CD4-positive, alpha-beta memory T cell (primary cell): ENCODE measurements around the gene KRR1. TPM values are rescaled to one million over a fixed set of nuclear protein-coding genes. Genes with fewer than 3 reads are reported as not detected.

Experiments
- CTCF ChIA-PET: fragments of 350-600 bp; sonication (Branson Sonifier 250); formaldehyde crosslinking; loops from one replicate; lab custom pipeline; 2021; ENCODE audit warnings: inconsistent platforms; ENCODE audit not compliant: partially characterized antibody; lab: Charles Lee
- POLR2A ChIA-PET: fragments of 350-600 bp; sonication (Branson Sonifier 250); formaldehyde crosslinking; loops from one replicate; lab custom pipeline; 2021; ENCODE audit not compliant: partially characterized antibody; lab: Charles Lee
- DNase-seq, 5 donors: peaks; one replicate each; pipeline versions ENCODE4 v3.0.0 to v3.0.0-alpha.2; 2020 to 2022; ENCODE audit warnings: mixed read lengths in 1 of 5
- H3K27ac ChIP-seq: one replicate; pipeline ENCODE4 v1.7.0; 2013; ENCODE audit warnings: low read depth, low read length
- H3K27me3 ChIP-seq: 2 replicates; pipeline ENCODE4 v1.7.0; 2013; ENCODE audit warnings: mild to moderate bottlenecking, low read length, moderate library complexity; ENCODE audit not compliant: insufficient read depth
- H3K36me3 ChIP-seq: 2 replicates; pipeline ENCODE4 v1.7.0; 2013; ENCODE audit warnings: mild to moderate bottlenecking, low read length, moderate library complexity; ENCODE audit not compliant: insufficient read depth
- H3K4me1 ChIP-seq: 2 replicates; pipeline ENCODE4 v1.7.0; 2013; ENCODE audit warnings: mild to moderate bottlenecking, low read length, moderate library complexity; ENCODE audit not compliant: insufficient read depth
- H3K4me3 ChIP-seq, 2 donors: one replicate each; pipeline ENCODE4 v1.7.0; 2013; ENCODE audit warnings: low read length in 2 of 2, mild to moderate bottlenecking in 1 of 2
- H3K9me3 ChIP-seq, 2 donors: one replicate each; pipeline ENCODE4 v1.7.0; 2013; ENCODE audit warnings: low read length in 2 of 2, control low read depth in 1 of 2; ENCODE audit not compliant: control insufficient read depth in 1 of 2
- H3K27ac Mint-ChIP-seq, 7 donors: one replicate each; pipeline ENCODE4 v1.8.0; 2020 to 2021; ENCODE audit warnings: mixed read lengths in 7 of 7, mild to moderate bottlenecking in 6 of 7, inconsistent platforms in 3 of 7, moderate library complexity in 3 of 7
- H3K27me3 Mint-ChIP-seq, 2 donors: one replicate each; pipeline ENCODE4 v1.8.0; 2020 to 2021; ENCODE audit warnings: mixed read lengths in 2 of 2
- H3K36me3 Mint-ChIP-seq, 2 donors: one replicate each; pipeline ENCODE4 v1.8.0; 2020 to 2021; ENCODE audit warnings: mixed read lengths in 2 of 2, inconsistent platforms in 1 of 2, mild to moderate bottlenecking in 1 of 2
- H3K4me1 Mint-ChIP-seq, 4 donors: one replicate each; pipeline ENCODE4 v1.8.0; 2020 to 2021; ENCODE audit warnings: mixed read lengths in 4 of 4, mild to moderate bottlenecking in 1 of 4
- H3K4me3 Mint-ChIP-seq, 8 donors: one replicate each; pipeline ENCODE4 v1.8.0; 2020 to 2021; ENCODE audit warnings: mixed read lengths in 8 of 8, mild to moderate bottlenecking in 7 of 8, moderate library complexity in 6 of 8, inconsistent platforms in 3 of 8
- H3K9me3 Mint-ChIP-seq, 8 donors: one replicate each; pipeline ENCODE4 v1.8.0; 2020 to 2021; ENCODE audit warnings: mixed read lengths in 8 of 8, mild to moderate bottlenecking in 5 of 8, inconsistent platforms in 3 of 8, moderate library complexity in 1 of 8
- intact Hi-C: fragments of 100-400 bp; cut with micrococcal nuclease; formaldehyde crosslinking; loops from one replicate; pipeline ENCODE4 v1.15.1; 2023
- polyA plus RNA-seq, 2 donors: library from polyadenylated mRNA; unstranded; fragments of 300-500 nt; fragmentation: Illumina TruSeq; gene quantifications; one replicate each; pipeline ENCODE4 v1.2.3, GENCODE V29; 2021
- total RNA-seq, 2 experiments: library from RNA; stranded (reverse); gene quantifications; one replicate each; pipeline ENCODE4 v1.2.3, GENCODE V29; 2021

The KRR1 gene
- total and polyA plus RNA-seq, 4 experiments from 2014 or later, result 51.2 to 66.1 (median 62.9) TPM

DNA sequence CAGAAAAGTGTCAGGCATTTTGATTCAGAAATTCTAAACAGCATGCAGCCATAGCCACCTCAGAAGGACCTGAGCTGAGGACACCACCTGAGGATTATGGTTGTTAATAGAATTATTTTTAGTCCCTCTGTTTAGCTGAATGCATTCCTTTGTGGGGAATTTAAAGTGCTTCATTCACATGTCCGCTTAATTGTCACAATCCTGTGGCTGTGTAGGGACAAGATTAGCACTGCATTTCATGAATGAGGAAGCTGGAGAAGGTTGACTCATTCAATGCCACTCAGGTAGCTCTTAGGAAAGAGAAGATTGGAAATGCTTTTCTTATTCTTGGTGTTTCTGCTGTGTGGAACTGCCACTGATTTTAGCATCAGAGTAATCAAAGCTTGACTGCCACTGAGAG lies 42.0 kb upstream of the KRR1 start:
- Histone ChIP-seq H3K4me3 (no peak overlapping the region), H3K9me3 (no peaks in the 10 kb centered on the region), H3K27me3 (no peaks in the 10 kb centered on the region), H3K27ac (no peak overlapping the region), H3K36me3 (no peaks in the 10 kb centered on the region), H3K4me1 (no peaks in the 10 kb centered on the region)
- Mint-ChIP-seq H3K9me3 (no peaks in the 10 kb centered on the region), H3K4me1 (no peaks in the 10 kb centered on the region), H3K27me3 (peaks cover 7 to 8% of the 10 kb centered on the region in 2 donors), H3K36me3 (no peaks in the 10 kb centered on the region), H3K27ac (no peak overlapping the region), H3K4me3 (no peak overlapping the region)
- CTCF ChIA-PET, result interaction anchor here (0.7 to 1.3 kb wide), 3 partner anchors 8 to 31 kb away, joined by 3 read pairs; no protein-coding TSS in a partner anchor
- intact Hi-C loops, result no loop called here
- POLR2A ChIA-PET, result no interaction called here
- no peak for DNase-seq

DNA sequence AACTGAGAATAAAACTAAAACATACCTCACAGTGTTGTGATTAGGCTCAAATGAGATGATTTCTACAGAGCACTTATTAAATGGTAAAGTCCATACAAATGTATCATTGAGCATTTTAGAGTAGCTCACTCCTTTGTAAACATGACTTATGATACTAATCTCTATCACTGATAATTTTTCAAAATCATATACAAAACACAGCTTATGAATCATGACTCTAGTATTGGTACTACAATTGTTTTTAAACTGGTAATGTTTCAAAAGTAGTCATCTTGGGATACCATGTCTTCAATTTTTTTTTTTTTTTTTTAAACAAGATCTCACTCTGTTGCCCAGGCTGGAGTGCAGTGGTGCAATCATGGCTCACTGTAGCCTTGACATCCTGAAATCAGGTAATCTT lies 40.1 kb upstream of the KRR1 start:
- H3K36me3 ChIP-seq, result no peaks in the 10 kb centered on the region
- H3K9me3 ChIP-seq, result no peaks in the 10 kb centered on the region
- no peaks in the 10 kb centered on the region for H3K9me3 Mint-ChIP-seq
- H3K4me3 ChIP-seq, result no peak overlapping the region
- ChIA-PET CTCF (no interaction called here), POLR2A (no interaction called here)
- H3K27ac Mint-ChIP-seq, result no peak overlapping the region
- no peaks in the 10 kb centered on the region for H3K4me1 ChIP-seq
- no peaks in the 10 kb centered on the region for H3K4me1 Mint-ChIP-seq
- H3K36me3 Mint-ChIP-seq, result no peaks in the 10 kb centered on the region
- peaks cover 4 to 11% of the 10 kb centered on the region in 2 donors for H3K27me3 Mint-ChIP-seq
- H3K27me3 ChIP-seq, result peaks cover 4% of the 10 kb centered on the region
- H3K27ac ChIP-seq, result no peak overlapping the region
- no peak for DNase-seq
- intact Hi-C loops, result no loop called here
- no peak overlapping the region for H3K4me3 Mint-ChIP-seq

DNA sequence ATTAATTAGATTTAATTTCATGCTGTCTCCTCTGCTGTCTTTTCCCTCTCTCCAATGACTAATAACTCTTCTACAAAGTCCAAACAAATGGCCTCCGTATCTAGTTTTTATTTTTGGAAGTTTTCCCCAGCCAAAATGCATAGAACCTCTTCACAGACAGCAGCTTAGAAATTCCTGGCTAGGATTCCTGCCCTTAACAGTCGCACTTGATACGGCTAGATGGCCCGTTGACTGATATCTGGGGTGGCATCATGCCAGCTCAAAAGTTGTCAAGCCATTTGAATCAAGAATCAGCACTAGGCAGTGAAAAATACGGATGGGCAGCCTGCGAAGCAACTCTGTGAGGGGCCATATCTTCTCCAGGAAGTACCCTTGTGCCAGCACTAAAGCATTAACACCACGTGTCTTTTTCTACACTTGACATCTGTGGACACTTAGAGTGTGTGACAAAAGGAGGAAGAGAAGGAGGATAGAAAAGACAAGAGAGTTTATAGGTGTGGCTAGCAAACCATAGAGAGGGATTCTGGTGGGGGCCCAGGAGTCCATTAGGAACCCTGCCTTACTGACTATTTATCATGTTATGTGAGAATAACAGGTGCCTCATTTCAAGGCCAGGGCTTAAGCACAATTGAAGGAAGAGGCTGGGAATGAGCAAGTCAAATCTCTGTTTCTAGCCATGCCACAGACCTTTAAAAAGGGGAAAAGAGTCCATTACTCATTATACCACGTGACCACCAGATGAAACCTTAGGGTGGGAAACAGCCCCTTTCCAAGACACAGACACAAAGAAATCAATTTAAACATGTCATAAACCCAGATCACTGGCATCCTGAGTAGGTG lies 39.2 kb upstream of the KRR1 start:
- ChIA-PET POLR2A (no interaction called here), CTCF (no interaction called here)
- no peaks in the 10 kb centered on the region for H3K36me3 ChIP-seq
- H3K27ac ChIP-seq, result no peak overlapping the region
- no peaks in the 10 kb centered on the region for H3K9me3 ChIP-seq
- intact Hi-C loops, result no loop called here
- no peak overlapping the region for H3K4me3 ChIP-seq
- Mint-ChIP-seq H3K27me3 (peaks cover 4 to 13% of the 10 kb centered on the region in 2 donors), H3K4me1 (no peaks in the 10 kb centered on the region), H3K4me3 (no peak overlapping the region), H3K27ac (no peak overlapping the region), H3K9me3 (no peaks in the 10 kb centered on the region), H3K36me3 (no peaks in the 10 kb centered on the region)
- no peak for DNase-seq
- no peaks in the 10 kb centered on the region for H3K4me1 ChIP-seq
- H3K27me3 ChIP-seq, result peaks cover 4% of the 10 kb centered on the region

DNA sequence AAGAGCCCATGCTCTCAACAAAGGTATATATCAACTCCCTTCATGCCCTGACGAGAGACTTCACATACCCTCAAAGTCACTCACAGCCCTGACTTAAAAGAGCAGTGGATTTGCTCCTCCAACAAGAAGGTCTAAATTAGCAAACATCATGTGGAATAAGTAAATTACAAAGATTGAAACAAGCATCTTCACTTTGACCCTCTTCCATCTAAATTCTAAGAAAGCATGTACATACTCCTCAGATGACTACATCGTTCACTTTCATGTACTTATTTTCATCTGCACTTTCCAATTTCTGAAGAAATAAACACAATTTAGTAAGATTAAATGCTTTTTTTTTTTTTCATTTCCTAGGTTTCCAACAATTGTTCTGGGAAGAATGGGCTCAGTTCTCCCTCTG lies 38.6 kb upstream of the KRR1 start:
- Mint-ChIP-seq H3K36me3 (no peaks in the 10 kb centered on the region), H3K4me1 (no peaks in the 10 kb centered on the region), H3K4me3 (no peak overlapping the region), H3K27me3 (peaks cover 2 to 13% of the 10 kb centered on the region in 2 donors), H3K9me3 (no peaks in the 10 kb centered on the region), H3K27ac (no peak overlapping the region)
- H3K4me1 ChIP-seq, result no peaks in the 10 kb centered on the region
- no peak overlapping the region for H3K4me3 ChIP-seq
- H3K36me3 ChIP-seq, result no peaks in the 10 kb centered on the region
- peaks cover 4% of the 10 kb centered on the region for H3K27me3 ChIP-seq
- CTCF ChIA-PET, result no interaction called here
- intact Hi-C loops, result no loop called here
- H3K9me3 ChIP-seq, result no peaks in the 10 kb centered on the region
- DNase-seq, result no peak
- no peak overlapping the region for H3K27ac ChIP-seq
- POLR2A ChIA-PET, result no interaction called here

GRCh38 chr12:75548879-75549278 lies 37.5 kb upstream of the KRR1 start:
- no peak for DNase-seq
- Histone ChIP-seq H3K27me3 (peaks cover 4% of the 10 kb centered on the region), H3K36me3 (no peaks in the 10 kb centered on the region), H3K4me3 (no peak overlapping the region), H3K27ac (no peak overlapping the region), H3K9me3 (no peaks in the 10 kb centered on the region), H3K4me1 (no peaks in the 10 kb centered on the region)
- H3K36me3 Mint-ChIP-seq, result no peaks in the 10 kb centered on the region
- no peaks in the 10 kb centered on the region for H3K9me3 Mint-ChIP-seq
- ChIA-PET POLR2A (no interaction called here), CTCF (no interaction called here)
- intact Hi-C loops, result no loop called here
- no peaks in the 10 kb centered on the region for H3K4me1 Mint-ChIP-seq
- no peak overlapping the region for H3K4me3 Mint-ChIP-seq
- no peak overlapping the region for H3K27ac Mint-ChIP-seq
- H3K27me3 Mint-ChIP-seq, result peaks cover 9 to 19% of the 10 kb centered on the region in 2 donors

GRCh38 chr12:75545636-75546035 lies 34.2 kb upstream of the KRR1 start:
- no peak for DNase-seq
- Histone ChIP-seq H3K4me1 (no peaks in the 10 kb centered on the region), H3K27ac (no peak overlapping the region), H3K4me3 (no peak overlapping the region), H3K36me3 (no peaks in the 10 kb centered on the region), H3K9me3 (no peaks in the 10 kb centered on the region), H3K27me3 (peaks cover 4% of the 10 kb centered on the region)
- CTCF ChIA-PET, result interaction anchor here (0.7 kb wide), 1 partner anchor 8 kb away, joined by 3 read pairs; no protein-coding TSS in a partner anchor
- H3K4me3 Mint-ChIP-seq, result no peak overlapping the region
- no peaks in the 10 kb centered on the region for H3K9me3 Mint-ChIP-seq
- POLR2A ChIA-PET, result no interaction called here
- H3K27ac Mint-ChIP-seq, result no peak overlapping the region
- H3K27me3 Mint-ChIP-seq, result peaks cover 9 to 25% of the 10 kb centered on the region in 2 donors
- no peaks in the 10 kb centered on the region for H3K4me1 Mint-ChIP-seq
- H3K36me3 Mint-ChIP-seq, result no peaks in the 10 kb centered on the region
- intact Hi-C loops, result no loop called here

DNA sequence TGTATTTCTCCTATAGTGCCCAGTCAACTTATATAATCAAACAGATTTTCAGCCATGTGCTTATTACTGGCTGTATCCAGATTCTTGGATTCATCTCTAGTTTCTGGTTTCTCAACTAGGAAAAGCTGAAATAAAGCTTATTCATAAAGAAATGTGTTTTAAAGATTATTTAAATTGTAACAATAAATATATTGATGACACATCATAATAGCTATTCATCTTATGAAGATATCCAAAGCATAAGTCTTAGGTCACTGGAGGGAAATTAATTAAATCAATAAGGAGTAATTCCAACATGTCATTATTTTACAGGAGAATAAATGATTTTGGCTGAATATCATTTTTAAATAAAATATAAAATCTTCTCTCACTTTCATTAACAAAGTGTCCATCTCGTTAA lies 32.1 kb upstream of the KRR1 start:
- POLR2A ChIA-PET, result interaction anchor here (0.5 kb wide), 1 partner anchor 388 kb away, joined by 3 read pairs; no protein-coding TSS in a partner anchor
- Mint-ChIP-seq H3K4me3 (no peak overlapping the region), H3K9me3 (no peaks in the 10 kb centered on the region), H3K27me3 (peaks cover 7 to 20% of the 10 kb centered on the region in 2 donors), H3K4me1 (no peaks in the 10 kb centered on the region), H3K27ac (no peak overlapping the region), H3K36me3 (no peaks in the 10 kb centered on the region)
- Histone ChIP-seq H3K4me3 (no peak overlapping the region), H3K27me3 (peaks cover 4% of the 10 kb centered on the region), H3K36me3 (no peaks in the 10 kb centered on the region), H3K4me1 (no peaks in the 10 kb centered on the region), H3K9me3 (no peaks in the 10 kb centered on the region), H3K27ac (no peak overlapping the region)
- intact Hi-C loops, result no loop called here
- CTCF ChIA-PET, result interaction anchor here (1.2 kb wide), 1 partner anchor 16 kb away, joined by 6 read pairs; no protein-coding TSS in a partner anchor
- DNase-seq, result no peak
